Activated T-helper 2 cell treated with anti-CD3 and anti-CD28 coated beads, Interferon-gamma antibody, Interleukin-2, Interleukin-4, amounts not matched to agents 10 μg/mL and 5 μg/mL and 100 μg/mL, durations not matched to agents 14 hours and 24 hours and 36 hours (primary cell): Measurements from ENCODE around the gene SEMA4D. TPM values are rescaled to one million over a fixed set of nuclear protein-coding genes. Genes with fewer than 3 reads are reported as not detected.

Experiments
- DNase-seq: peaks from one replicate; pipeline ENCODE4 v3.0.0; 2021; ENCODE audit warnings: low spot score
- H3K27ac Mint-ChIP-seq: one replicate; pipeline ENCODE4 v1.8.0; 2021; ENCODE audit warnings: mixed read lengths
- H3K27me3 Mint-ChIP-seq: one replicate; pipeline ENCODE4 v1.8.0; 2021; ENCODE audit warnings: low read depth, mixed read lengths
- H3K36me3 Mint-ChIP-seq: one replicate; pipeline ENCODE4 v1.8.0; 2021; ENCODE audit warnings: low read depth, mixed read lengths
- H3K4me1 Mint-ChIP-seq: one replicate; pipeline ENCODE4 v1.8.0; 2021; ENCODE audit warnings: low read depth, mixed read lengths
- H3K4me3 Mint-ChIP-seq: one replicate; pipeline ENCODE4 v1.8.0; 2021; ENCODE audit warnings: low read depth, mild to moderate bottlenecking, moderate library complexity, mixed read lengths
- H3K9me3 Mint-ChIP-seq: one replicate; pipeline ENCODE4 v1.8.0; 2021; ENCODE audit warnings: mixed read lengths
- intact Hi-C: fragments of 100-400 bp; cut with micrococcal nuclease; formaldehyde crosslinking; loops from one replicate; pipeline ENCODE4 v1.15.1; 2023
- total RNA-seq: library from RNA; stranded (reverse); gene quantifications from 2 replicates; pipeline ENCODE4 v1.2.3, GENCODE V29; 2022

Gene SEMA4D
- total RNA-seq, 1 donor from 2014 or later: 317 TPM

DNA sequence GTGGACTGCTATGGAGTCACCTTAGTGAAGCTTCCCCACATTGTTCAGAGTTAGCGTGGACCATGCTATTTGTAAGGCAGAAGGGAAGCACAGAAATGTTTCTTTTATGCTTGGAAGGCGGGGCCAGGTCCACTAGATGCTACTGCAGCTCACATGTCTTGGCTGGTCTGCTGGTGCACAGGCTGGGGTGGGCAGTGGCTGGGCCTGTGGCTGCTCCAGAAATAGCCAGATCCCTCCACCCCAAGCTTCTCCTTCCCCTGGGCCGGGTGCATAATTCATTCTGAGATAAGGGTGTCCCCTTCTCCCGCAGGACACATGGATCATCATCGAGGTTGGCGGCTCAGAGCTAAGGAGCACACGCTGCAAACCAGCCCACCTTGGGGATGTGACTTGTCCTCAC is 14.5 kb upstream of the SEMA4D start:
- intact Hi-C loops: no loop called here
- no peaks in the 10 kb centered on the region for H3K27me3 Mint-ChIP-seq
- DNase-seq: no peak
- H3K4me3 Mint-ChIP-seq: no peak overlapping the region
- H3K36me3 Mint-ChIP-seq: no peaks in the 10 kb centered on the region
- H3K4me1 Mint-ChIP-seq: peaks cover 54% of the 10 kb centered on the region
- no peaks in the 10 kb centered on the region for H3K9me3 Mint-ChIP-seq
- H3K27ac Mint-ChIP-seq: no peak overlapping the region

DNA sequence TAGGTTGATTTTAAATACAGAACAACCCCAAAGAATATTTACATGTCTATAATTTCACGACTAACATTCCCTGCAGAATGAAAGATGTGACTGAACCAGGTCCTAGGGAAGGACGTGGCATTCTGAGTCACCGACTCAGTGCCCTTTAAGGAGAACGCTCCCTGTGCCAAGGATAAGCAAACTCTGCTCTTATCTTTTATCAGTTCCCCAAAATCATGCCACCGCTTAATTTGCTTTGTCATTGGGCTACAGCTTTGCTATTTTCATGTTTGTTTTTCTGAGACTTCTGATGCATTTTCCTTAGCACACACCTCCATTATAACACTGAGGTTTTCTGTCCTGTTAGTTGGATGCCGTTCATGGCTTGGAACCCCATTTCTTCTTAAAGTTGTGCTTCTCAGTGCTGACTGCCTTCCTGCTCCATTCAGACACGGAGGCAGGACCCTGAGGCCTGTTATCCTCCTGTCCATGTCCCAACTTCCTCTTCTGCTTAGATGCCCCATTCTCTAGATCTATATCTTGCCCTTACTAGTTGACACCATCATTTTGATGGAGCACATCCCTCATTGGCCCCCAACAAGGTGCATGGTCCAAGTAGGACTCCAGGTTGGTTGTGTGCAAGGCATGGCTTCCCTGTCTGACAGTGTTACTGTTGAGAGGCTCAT is 11.2 kb upstream of the SEMA4D start:
- no peak for DNase-seq
- no peaks in the 10 kb centered on the region for H3K9me3 Mint-ChIP-seq
- H3K27ac Mint-ChIP-seq: no peak overlapping the region
- no peak overlapping the region for H3K4me3 Mint-ChIP-seq
- no peaks in the 10 kb centered on the region for H3K27me3 Mint-ChIP-seq
- H3K4me1 Mint-ChIP-seq: peaks cover 61% of the 10 kb centered on the region
- intact Hi-C loops: no loop called here
- no peaks in the 10 kb centered on the region for H3K36me3 Mint-ChIP-seq

DNA sequence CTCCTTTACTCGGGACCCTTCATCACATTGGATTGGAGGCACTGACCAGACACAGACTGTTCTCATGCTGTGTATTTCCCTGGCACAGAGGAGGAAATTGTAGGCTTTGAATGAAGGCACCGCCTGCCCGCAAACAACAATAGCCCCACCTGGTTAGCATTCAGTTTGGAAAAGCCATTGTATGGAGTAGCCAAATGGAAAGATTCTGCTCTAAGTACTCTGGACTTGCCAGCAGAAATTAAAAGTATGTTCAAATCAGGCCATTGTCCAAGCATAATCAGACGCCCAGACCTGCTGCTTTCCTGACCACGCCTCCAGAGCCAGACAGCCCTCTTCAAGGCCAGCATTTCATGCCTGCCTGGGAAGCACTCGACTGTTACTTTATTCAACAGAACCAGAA is 8.0 kb upstream of the SEMA4D start:
- Mint-ChIP-seq H3K36me3 (no peaks in the 10 kb centered on the region), H3K27ac (no peak overlapping the region), H3K9me3 (no peaks in the 10 kb centered on the region), H3K4me1 (peaks cover 73% of the 10 kb centered on the region), H3K27me3 (no peaks in the 10 kb centered on the region), H3K4me3 (no peak overlapping the region)
- intact Hi-C loops: no loop called here
- DNase-seq: no peak

DNA sequence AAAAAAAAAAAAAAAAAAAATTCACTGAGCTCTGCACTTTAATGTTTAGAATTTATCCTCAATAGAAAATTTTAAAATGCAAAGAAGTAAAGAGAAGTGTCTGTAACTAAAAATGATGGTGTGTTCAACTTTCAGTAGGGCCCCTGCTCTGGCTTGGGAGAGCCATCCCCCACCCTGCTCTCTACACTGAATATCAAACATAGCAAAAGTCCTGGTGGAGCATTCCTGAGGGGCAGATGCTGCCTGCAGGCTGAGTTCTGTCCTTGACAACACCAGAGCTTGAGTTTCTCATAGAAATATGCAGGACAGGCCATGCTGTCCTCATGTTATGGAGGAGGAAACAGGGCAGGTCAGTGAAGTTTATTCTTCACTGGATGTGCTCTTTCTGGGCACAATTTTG is 7.1 kb upstream of the SEMA4D start:
- Mint-ChIP-seq H3K36me3 (no peaks in the 10 kb centered on the region), H3K4me3 (no peak overlapping the region), H3K4me1 (peaks cover 73% of the 10 kb centered on the region), H3K27me3 (no peaks in the 10 kb centered on the region), H3K27ac (no peak overlapping the region), H3K9me3 (no peaks in the 10 kb centered on the region)
- no peak for DNase-seq
- intact Hi-C loops: no loop called here

DNA sequence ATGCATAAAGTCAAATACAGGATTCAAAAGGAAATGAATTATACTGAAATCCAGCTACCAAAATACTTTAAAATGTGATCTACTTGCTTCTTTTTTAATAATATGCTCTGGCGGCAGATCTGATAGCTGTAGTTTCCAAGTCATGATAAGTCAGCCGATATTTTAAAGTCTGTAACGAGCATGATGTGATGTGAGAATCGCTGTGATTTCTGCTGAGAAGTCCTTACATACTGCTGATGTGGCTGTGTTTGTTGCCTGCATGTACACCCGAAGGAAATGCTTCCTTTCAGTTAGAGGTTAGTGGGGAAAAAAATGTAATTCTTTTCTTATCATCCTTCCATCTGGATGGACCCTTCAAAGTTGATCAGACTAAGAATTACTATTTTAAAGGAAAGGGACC is 4.8 kb upstream of the SEMA4D start:
- DNase-seq: no peak
- peaks cover 4% of the 10 kb centered on the region for H3K36me3 Mint-ChIP-seq
- H3K27ac Mint-ChIP-seq: peak overlapping the region; percentile 91
- H3K27me3 Mint-ChIP-seq: no peaks in the 10 kb centered on the region
- intact Hi-C loops: loop anchor here (1.0 to 2.0 kb wide), 5 partner anchors 18 to 192 kb away; partner anchors contain the start of gene CKS2
- no peaks in the 10 kb centered on the region for H3K9me3 Mint-ChIP-seq
- H3K4me3 Mint-ChIP-seq: peak overlapping the region; percentile 40
- peaks cover 74% of the 10 kb centered on the region for H3K4me1 Mint-ChIP-seq

DNA sequence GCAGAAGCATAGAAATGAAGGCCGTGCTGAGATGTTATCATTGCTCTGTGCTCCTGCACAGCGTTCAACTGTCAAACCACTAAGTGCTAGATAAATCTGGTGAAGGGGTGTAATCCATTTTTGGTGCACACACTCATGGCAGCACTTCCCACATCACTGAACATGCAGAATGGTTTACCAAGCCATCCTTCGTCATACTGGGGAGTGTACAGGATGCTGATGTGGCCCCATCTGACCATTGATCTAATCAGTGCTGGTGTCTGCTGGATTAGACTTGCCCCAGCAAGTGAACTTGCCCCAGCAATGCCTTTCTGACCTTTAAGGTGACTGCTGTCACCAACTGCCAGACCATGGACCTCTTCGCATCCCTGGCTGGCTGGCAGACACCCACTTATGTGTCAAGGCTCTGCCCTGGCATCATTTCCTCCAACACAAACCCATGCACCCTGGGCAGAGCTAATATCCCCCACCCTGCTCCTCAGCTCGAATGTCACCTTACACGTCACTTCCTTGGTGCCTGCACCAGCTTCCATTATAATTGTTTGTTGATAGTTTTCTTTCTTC is 4.2 kb upstream of the SEMA4D start:
- Mint-ChIP-seq H3K36me3 (peaks cover 4% of the 10 kb centered on the region), H3K9me3 (no peaks in the 10 kb centered on the region), H3K4me1 (peaks cover 69% of the 10 kb centered on the region), H3K27ac (peak overlapping the region; percentile 91), H3K4me3 (peak overlapping the region; percentile 40), H3K27me3 (no peaks in the 10 kb centered on the region)
- DNase-seq: peak; percentile 70
- intact Hi-C loops: loop anchor here (1.0 to 2.0 kb wide), 5 partner anchors 17 to 191 kb away; partner anchors contain the start of gene CKS2

DNA sequence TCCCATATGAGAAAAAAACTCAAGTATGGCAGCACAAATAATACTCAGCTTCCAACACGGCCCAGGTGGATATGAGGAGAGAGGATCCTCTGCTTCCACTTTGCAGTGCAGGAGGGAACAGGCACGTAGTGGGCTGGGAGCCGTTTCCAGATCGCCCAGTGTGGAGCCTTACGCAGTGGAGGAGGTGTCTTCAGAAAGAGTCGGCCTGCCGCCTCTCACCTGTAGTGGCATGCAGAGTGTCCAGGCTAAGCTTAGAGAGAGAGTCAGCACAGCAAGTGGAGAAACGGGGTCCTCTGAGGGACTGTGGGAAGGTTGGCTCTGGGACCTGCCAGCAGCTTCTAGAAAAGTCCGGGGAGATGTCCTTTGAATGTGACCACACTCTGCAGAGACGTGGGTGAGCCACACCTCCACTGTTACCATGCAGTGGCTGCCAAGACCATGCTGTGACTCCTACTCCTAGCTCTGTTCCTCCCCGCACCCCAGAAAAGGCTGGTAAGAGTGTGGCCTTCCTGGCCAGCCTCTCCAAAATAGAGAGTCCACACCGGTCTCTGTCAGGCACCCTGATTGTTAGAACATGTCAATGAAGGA is 3.5 kb upstream of the SEMA4D start:
- H3K9me3 Mint-ChIP-seq: no peaks in the 10 kb centered on the region
- no peak for DNase-seq
- intact Hi-C loops: no loop called here
- H3K4me1 Mint-ChIP-seq: peaks cover 67% of the 10 kb centered on the region
- peak overlapping the region; percentile 91 for H3K27ac Mint-ChIP-seq
- no peaks in the 10 kb centered on the region for H3K27me3 Mint-ChIP-seq
- H3K36me3 Mint-ChIP-seq: peaks cover 11% of the 10 kb centered on the region
- peak overlapping the region; percentile 68 for H3K4me3 Mint-ChIP-seq

DNA sequence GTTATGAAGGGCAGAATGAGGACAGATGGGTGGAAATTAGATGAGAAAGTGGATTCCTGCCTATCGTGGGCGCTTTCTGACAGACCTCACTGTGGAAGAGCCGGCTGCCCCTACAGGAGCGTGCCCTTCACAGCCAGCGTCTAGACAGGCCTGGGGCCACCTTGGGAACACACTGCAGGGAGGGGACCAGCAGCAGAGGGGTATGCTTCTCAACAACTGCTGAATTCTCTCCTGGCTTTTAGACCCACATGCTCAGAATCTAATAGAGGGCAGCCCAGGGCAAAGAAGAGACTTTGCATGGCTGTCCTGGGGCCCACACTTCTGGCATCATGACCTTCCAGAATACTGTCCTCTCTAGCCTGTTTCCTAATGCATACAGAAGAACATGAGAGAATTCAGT is 2.1 kb upstream of the SEMA4D start:
- Mint-ChIP-seq H3K27ac (peak overlapping the region; percentile 86), H3K4me3 (no peak overlapping the region)

DNA sequence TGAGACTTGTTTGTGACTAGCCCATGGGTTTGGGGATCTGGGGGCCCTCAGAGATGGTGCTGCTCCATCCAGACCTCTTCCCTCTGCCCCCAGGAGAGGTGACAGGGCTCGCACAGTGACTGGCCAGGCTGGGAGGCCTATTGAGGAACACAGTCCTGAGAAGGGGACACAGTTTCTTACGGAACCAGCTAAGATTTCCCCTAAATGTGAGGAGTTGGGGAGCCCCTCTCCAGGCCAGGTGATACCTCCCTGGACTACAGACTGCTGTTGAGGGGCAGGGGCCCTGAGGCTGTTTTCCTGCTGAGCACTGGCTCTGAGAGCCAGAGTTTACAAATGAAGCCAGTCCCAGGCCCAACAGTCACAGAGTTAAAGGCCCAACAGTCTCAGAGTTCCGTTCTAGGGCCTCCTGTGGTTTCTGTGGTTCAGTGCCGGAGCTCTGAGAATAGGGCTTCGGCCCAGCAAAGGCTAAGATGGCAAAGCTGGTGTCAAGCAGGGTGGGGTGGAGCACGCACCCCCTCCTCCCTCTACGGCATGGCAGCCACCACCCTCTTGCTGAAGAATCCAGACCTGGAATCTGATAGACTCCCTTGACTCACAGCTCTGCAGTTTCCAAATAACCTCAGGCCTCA is 1.1 kb upstream of the SEMA4D start:
- peak overlapping the region; percentile 80 for H3K4me3 Mint-ChIP-seq
- H3K27ac Mint-ChIP-seq: peak overlapping the region; percentile 86
- DNase-seq: peak; percentile 65
- H3K9me3 Mint-ChIP-seq: no peaks in the 10 kb centered on the region
- H3K36me3 Mint-ChIP-seq: peaks cover 30% of the 10 kb centered on the region
- peaks cover 76% of the 10 kb centered on the region for H3K4me1 Mint-ChIP-seq
- intact Hi-C loops: loop anchor here (1.0 to 2.0 kb wide), 2 partner anchors 22 to 180 kb away; partner anchors contain the start of gene SECISBP2
- H3K27me3 Mint-ChIP-seq: no peaks in the 10 kb centered on the region

More for the DNA sequence above, 2.1 kb upstream of the SEMA4D start:
- Mint-ChIP-seq H3K9me3 (no peaks in the 10 kb centered on the region), H3K36me3 (peaks cover 21% of the 10 kb centered on the region), H3K4me1 (peaks cover 68% of the 10 kb centered on the region), H3K27me3 (no peaks in the 10 kb centered on the region)
- intact Hi-C loops: no loop called here
- no peak for DNase-seq

DNA sequence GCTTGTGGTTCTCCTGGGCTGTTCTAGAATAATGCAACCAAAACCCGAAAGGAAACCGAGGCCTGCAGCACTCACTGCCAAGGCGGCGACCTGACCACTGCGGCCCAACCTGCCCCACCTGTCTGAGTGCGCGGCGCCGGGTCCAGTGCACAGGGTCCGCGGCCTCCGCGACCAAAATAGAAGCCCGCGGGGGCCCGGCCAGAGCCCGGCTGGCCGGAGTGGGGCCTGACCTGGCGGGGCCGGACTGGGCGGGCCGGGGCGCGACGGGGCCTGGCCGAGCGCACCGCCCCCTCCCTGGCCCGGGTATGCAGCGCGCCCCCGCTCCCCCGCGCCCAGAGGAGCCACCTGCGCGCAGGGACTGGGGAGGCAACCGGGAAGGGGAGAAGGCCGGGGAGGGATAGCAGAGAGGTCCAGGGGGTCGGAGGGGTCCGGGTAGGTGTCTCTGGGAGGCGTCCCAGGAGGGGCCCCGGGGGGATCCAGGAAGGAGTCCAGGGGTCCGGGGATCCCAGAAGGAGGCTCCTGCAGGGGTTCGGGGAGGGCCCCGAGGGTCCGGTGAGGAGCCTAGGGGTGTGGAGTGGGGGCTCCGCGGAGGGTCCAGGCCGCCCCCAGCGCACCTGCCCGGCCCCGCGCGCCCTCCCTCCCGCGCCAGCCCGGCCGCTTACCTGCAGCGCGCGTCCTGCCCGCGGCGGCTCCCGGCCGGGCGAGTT is 503 bp downstream of the SEMA4D start:
- H3K4me3 Mint-ChIP-seq: peak overlapping the region; percentile 87
- H3K9me3 Mint-ChIP-seq: no peaks in the 10 kb centered on the region
- H3K27me3 Mint-ChIP-seq: no peaks in the 10 kb centered on the region
- no peak for DNase-seq
- H3K27ac Mint-ChIP-seq: peak overlapping the region; percentile 77
- intact Hi-C loops: no loop called here
- H3K4me1 Mint-ChIP-seq: peaks cover 78% of the 10 kb centered on the region
- peaks cover 41% of the 10 kb centered on the region for H3K36me3 Mint-ChIP-seq

DNA sequence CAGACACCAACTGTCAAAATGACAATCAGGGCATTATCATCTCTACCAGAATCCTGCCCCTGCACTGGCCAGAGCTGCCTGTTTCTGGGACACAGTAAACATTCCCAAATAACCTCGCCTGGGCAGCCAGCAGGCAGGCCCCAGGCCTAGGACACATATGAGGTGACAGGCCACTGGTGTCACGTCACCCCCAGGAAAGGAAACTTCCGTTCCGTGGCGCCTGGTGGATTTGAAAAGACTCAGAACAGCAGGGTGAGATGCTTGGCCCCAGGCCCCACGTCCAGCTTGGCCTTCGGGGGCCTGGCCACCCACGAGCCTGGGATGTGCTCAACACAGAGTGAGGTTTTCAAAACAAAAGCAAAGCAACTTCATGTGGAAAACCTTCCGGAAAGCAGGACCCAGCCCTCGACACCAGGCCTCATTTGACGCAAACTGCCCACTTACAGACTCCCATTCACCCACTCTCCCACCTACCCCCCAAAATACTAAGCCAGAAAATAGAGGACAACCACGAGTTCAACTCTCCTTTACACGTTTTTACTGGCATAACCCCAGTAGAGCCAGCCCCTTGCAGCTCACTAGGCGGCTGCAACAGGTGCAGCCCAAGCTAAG is 1.2 kb downstream of the SEMA4D start:
- Mint-ChIP-seq H3K9me3 (no peaks in the 10 kb centered on the region), H3K36me3 (peaks cover 47% of the 10 kb centered on the region)

DNA sequence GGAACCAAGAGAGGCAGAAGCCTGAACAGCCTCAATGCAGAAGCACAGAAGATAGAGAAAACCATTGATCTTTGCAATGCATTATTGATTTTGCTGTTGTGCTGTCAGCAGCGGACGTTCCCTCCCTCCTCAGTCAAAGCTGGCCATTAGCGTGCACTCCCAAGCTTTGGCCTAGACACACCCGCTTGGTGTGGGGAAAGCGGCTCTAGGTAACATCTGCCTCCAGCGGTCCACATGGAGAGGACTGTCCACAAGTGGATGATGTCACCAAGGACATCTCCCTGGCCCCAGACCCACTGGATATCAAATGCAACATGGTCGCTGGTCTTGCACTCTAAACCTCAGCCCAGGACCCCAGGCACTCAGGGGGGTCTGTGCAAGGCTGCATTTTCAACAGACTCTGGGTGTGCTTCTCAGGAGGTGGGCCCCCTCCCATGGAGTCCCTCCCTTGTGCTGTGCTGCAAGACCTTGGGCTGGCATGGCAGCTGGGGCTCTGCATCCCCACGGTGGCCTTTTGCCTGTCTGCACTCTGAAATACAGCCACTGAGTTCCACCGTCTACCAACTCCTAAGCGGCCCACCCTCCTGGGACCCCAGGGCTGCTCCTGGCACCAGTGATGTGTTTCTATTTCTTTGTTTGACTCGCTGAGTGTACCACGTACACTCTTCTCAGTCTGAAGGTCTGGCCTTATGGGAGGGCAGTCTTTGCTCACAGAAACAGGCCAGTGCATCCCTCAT is 1.9 kb downstream of the SEMA4D start:
- H3K4me3 Mint-ChIP-seq: peak overlapping the region; percentile 87
- intact Hi-C loops: no loop called here
- H3K4me1 Mint-ChIP-seq: peaks cover 74% of the 10 kb centered on the region
- no peaks in the 10 kb centered on the region for H3K27me3 Mint-ChIP-seq
- peaks cover 51% of the 10 kb centered on the region for H3K36me3 Mint-ChIP-seq
- DNase-seq: no peak
- peak overlapping the region; percentile 77 for H3K27ac Mint-ChIP-seq
- no peaks in the 10 kb centered on the region for H3K9me3 Mint-ChIP-seq

More for the DNA sequence above, 1.2 kb downstream of the SEMA4D start:
- H3K27me3 Mint-ChIP-seq: no peaks in the 10 kb centered on the region
- peaks cover 78% of the 10 kb centered on the region for H3K4me1 Mint-ChIP-seq
- H3K27ac Mint-ChIP-seq: peak overlapping the region; percentile 77
- peak overlapping the region; percentile 87 for H3K4me3 Mint-ChIP-seq
- DNase-seq: no peak
- intact Hi-C loops: no loop called here
